ENCODE data around the gene CAMK2A.

DNA sequence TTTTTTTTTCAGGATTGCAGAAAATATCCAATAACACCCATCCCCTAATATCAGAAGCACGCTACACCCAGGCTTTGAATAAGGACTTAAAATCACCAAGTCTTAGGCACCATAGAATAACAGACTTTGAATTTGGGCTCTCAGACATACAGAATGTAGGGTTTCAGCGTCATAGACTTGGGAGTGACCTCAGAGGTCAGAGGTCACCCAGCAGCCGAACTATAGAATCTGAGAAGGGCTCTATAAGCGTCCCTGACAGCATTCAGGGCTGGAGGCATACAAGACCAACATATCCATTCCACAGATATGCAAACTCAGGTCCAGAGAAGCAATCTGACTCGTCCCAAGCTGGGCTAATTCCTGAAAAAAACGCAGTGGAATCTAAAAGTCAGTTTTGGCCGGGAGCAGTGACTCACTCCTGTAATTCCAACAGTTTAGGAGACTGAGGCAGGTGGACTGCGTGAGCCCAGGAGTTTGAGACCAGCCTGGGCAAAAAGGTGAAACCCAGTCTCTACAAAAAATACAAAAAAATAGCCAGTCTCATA, 65.0 kb downstream of the CAMK2A start:
- TF ChIP-seq, protein P1, sequence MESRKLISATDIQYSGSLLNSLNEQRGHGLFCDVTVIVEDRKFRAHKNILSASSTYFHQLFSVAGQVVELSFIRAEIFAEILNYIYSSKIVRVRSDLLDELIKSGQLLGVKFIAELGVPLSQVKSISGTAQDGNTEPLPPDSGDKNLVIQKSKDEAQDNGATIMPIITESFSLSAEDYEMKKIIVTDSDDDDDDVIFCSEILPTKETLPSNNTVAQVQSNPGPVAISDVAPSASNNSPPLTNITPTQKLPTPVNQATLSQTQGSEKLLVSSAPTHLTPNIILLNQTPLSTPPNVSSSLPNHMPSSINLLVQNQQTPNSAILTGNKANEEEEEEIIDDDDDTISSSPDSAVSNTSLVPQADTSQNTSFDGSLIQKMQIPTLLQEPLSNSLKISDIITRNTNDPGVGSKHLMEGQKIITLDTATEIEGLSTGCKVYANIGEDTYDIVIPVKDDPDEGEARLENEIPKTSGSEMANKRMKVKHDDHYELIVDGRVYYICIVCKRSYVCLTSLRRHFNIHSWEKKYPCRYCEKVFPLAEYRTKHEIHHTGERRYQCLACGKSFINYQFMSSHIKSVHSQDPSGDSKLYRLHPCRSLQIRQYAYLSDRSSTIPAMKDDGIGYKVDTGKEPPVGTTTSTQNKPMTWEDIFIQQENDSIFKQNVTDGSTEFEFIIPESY (IDR thresholded peaks at IDR 0.05): no peak
- TF ChIP-seq, protein P2, sequence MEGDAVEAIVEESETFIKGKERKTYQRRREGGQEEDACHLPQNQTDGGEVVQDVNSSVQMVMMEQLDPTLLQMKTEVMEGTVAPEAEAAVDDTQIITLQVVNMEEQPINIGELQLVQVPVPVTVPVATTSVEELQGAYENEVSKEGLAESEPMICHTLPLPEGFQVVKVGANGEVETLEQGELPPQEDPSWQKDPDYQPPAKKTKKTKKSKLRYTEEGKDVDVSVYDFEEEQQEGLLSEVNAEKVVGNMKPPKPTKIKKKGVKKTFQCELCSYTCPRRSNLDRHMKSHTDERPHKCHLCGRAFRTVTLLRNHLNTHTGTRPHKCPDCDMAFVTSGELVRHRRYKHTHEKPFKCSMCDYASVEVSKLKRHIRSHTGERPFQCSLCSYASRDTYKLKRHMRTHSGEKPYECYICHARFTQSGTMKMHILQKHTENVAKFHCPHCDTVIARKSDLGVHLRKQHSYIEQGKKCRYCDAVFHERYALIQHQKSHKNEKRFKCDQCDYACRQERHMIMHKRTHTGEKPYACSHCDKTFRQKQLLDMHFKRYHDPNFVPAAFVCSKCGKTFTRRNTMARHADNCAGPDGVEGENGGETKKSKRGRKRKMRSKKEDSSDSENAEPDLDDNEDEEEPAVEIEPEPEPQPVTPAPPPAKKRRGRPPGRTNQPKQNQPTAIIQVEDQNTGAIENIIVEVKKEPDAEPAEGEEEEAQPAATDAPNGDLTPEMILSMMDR (IDR thresholded peaks at IDR 0.05; ENCODE audit: low read depth, low read length, missing input control): no peak
- TF ChIP-seq GABPA (IDR thresholded peaks at IDR 0.05 in 1 of 2, conservative IDR thresholded peaks at IDR 0.05 in 1 of 2) (no peak), TAF1 (conservative IDR thresholded peaks at IDR 0.05) (no peak), EGR1 (IDR thresholded peaks at IDR 0.05; ENCODE audit: low read depth in 2 of 2) (no peak), FOXA1 (IDR thresholded peaks at IDR 0.05) (no peak), SP1 (IDR thresholded peaks at IDR 0.05) (no peak), RXRA (IDR thresholded peaks at IDR 0.05) (no peak), JUND (IDR thresholded peaks at IDR 0.05) (no peak), RAD21 (IDR thresholded peaks at IDR 0.05) (no peak)
- TF ChIP-seq, protein P3, sequence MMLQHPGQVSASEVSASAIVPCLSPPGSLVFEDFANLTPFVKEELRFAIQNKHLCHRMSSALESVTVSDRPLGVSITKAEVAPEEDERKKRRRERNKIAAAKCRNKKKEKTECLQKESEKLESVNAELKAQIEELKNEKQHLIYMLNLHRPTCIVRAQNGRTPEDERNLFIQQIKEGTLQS (IDR thresholded peaks at IDR 0.05): no peak
- TF ChIP-seq, protein P4, sequence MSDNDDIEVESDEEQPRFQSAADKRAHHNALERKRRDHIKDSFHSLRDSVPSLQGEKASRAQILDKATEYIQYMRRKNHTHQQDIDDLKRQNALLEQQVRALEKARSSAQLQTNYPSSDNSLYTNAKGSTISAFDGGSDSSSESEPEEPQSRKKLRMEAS (IDR thresholded peaks at IDR 0.05): no peak
- TF ChIP-seq, protein P5, sequence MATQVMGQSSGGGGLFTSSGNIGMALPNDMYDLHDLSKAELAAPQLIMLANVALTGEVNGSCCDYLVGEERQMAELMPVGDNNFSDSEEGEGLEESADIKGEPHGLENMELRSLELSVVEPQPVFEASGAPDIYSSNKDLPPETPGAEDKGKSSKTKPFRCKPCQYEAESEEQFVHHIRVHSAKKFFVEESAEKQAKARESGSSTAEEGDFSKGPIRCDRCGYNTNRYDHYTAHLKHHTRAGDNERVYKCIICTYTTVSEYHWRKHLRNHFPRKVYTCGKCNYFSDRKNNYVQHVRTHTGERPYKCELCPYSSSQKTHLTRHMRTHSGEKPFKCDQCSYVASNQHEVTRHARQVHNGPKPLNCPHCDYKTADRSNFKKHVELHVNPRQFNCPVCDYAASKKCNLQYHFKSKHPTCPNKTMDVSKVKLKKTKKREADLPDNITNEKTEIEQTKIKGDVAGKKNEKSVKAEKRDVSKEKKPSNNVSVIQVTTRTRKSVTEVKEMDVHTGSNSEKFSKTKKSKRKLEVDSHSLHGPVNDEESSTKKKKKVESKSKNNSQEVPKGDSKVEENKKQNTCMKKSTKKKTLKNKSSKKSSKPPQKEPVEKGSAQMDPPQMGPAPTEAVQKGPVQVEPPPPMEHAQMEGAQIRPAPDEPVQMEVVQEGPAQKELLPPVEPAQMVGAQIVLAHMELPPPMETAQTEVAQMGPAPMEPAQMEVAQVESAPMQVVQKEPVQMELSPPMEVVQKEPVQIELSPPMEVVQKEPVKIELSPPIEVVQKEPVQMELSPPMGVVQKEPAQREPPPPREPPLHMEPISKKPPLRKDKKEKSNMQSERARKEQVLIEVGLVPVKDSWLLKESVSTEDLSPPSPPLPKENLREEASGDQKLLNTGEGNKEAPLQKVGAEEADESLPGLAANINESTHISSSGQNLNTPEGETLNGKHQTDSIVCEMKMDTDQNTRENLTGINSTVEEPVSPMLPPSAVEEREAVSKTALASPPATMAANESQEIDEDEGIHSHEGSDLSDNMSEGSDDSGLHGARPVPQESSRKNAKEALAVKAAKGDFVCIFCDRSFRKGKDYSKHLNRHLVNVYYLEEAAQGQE (IDR thresholded peaks at IDR 0.05): no peak
